ENCODE data around the gene MRAP.

GRCh38 chr21:32308696-32309095, 10.0 kb downstream of the MRAP start:
- TF ChIP-seq EZH2phosphoT487 (IDR thresholded peaks at IDR 0.05; ENCODE audit: low read length) = no peak
- no peak for TF ChIP-seq CTCF (IDR thresholded peaks at IDR 0.05; ENCODE audit: low read length)
